ENCODE results near the gene PRDM1. TPM values are rescaled to one million over a fixed set of nuclear protein-coding genes. Genes with fewer than 3 reads are reported as not detected.

PRDM1 gene
- total and polyA plus RNA-seq, 3 experiments from 2014 or later: 79.8 to 90.7 (median 88.2) TPM

- Histone ChIP-seq H3K9me3 (ENCODE audit: low read length) (no peaks in the 10 kb centered on the region), H3K4me3 (ENCODE audit: low read length) (no peak overlapping the region), H3K36me3 (ENCODE audit: insufficient read depth, low read length) (no peaks in the 10 kb centered on the region), H3K27me3 (ENCODE audit: insufficient read depth, low read length, poor library complexity, severe bottlenecking) (no peaks in the 10 kb centered on the region), H3K4me1 (ENCODE audit: insufficient read depth, low read length) (peaks cover 46% of the 10 kb centered on the region), H3K27ac (ENCODE audit: low read depth, low read length) (no peak overlapping the region)
- POLR2A ChIA-PET: interaction anchor here (0.9 to 1.2 kb wide), 2 partner anchors 90 kb away, joined by 3 to 4 read pairs; no protein-coding TSS in a partner anchor
- Mint-ChIP-seq H3K27ac (peak overlapping the region; percentile 17 to 95 (median 79)), H3K9me3 (no peaks in the 10 kb centered on the region), H3K27me3 (peaks cover 0 to 1% of the 10 kb centered on the region in 2 donors), H3K4me3 (peak overlapping the region in 6 of 7 donors; percentile 17 to 71 (median 49)), H3K36me3 (peaks cover 0 to 4% (median 1%) of the 10 kb centered on the region in 3 donors), H3K4me1 (peaks cover 50 to 69% (median 64%) of the 10 kb centered on the region in 3 donors)
- CTCF ChIA-PET: interaction anchor here (1.2 to 2.1 kb wide), 4 partner anchors 10 to 141 kb away, joined by 4 to 7 read pairs (median 6); no protein-coding TSS in a partner anchor
- DNase-seq: no peak
Measured at GRCh38 chr6:106082735-106083398, 3.3 kb upstream of the PRDM1 start.

DNA sequence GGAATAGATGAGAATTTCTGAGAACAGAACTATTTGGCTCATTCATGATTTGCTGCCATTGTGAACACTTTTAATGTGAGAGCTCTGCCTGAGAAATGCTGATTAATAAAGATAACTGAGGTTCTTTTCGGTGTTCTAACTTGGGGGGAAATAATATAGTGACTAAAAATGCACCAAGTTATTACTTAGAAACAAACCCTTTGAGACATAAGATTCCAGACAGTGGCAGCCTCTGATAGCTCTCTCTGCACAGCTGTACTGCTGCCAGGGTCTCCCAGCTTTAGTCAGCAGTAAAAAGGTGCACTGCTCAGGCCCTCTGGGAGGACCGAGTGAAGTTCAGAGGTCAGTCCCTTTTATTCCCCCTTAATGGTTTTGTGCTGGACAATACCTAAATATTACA, 2.5 kb upstream of the PRDM1 start:
- Histone ChIP-seq H3K4me1 (ENCODE audit: insufficient read depth, low read length) (peaks cover 53% of the 10 kb centered on the region), H3K27me3 (ENCODE audit: insufficient read depth, low read length, poor library complexity, severe bottlenecking) (no peaks in the 10 kb centered on the region), H3K27ac (ENCODE audit: low read depth, low read length) (no peak overlapping the region), H3K4me3 (ENCODE audit: low read length) (no peak overlapping the region), H3K9me3 (ENCODE audit: low read length) (no peaks in the 10 kb centered on the region), H3K36me3 (ENCODE audit: insufficient read depth, low read length) (no peaks in the 10 kb centered on the region)
- ChIA-PET CTCF (interaction anchor here (1.2 to 2.1 kb wide), 5 partner anchors 9 to 652 kb away, joined by 4 to 8 read pairs (median 6); no protein-coding TSS in a partner anchor), POLR2A (interaction anchor here (0.9 to 1.2 kb wide), 3 partner anchors 8 to 91 kb away, joined by 3 to 4 read pairs (median 3); no protein-coding TSS in a partner anchor)
- H3K27ac Mint-ChIP-seq: peak overlapping the region; percentile 39 to 90 (median 78)
- DNase-seq: no peak
- peaks cover 57 to 76% (median 72%) of the 10 kb centered on the region in 3 donors for H3K4me1 Mint-ChIP-seq
- peaks cover 0 to 5% (median 1%) of the 10 kb centered on the region in 3 donors for H3K36me3 Mint-ChIP-seq
- peak overlapping the region; percentile 17 to 96 (median 35) for H3K4me3 Mint-ChIP-seq
- H3K9me3 Mint-ChIP-seq: no peaks in the 10 kb centered on the region
- peaks cover 0 to 4% of the 10 kb centered on the region in 2 donors for H3K27me3 Mint-ChIP-seq

DNA sequence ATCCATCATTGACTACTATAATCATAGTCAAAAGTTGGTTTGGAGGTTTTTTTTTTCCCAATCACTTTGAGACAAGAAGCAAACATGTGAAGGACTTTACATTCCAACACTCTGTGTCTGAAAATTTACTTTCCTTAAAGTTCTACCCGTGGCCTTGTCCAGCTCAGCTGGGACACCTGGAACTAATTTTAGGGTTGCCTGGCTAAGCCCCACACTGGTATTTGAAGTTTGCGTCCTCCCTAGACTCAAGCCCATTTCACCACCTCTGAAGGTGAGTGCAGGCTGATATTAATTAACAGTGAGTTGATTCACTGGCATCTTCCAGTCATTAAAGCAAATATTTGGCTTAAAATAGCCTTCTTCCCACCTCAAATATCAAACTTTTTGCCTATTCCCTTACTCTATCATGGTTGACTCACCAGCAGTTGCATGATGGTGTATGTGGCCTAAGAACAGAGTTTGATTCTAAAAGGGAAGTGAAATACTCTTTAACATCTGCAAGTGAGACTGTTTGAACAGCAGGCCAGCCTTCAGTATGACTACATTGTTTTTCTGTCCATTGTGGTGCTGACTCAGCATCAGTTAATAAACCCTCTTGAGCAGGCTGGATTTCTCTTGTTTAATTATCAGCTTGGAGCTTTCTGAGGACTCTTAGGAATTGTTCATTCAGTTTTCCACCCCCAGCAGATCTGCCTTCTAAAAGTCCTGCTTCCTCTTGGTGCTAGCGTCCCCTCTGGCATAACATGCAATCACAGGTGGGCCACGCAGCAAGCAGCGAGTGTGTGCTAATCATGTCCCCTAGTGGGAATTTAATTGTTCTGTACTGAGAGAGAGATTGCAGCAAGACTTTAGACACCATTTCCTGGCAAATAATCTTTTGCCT, 1.8 kb upstream of the PRDM1 start:
- H3K27ac Mint-ChIP-seq: peak overlapping the region; percentile 39 to 90 (median 72)
- peak overlapping the region; percentile 29 to 96 (median 56) for H3K4me3 Mint-ChIP-seq
- no peak overlapping the region for H3K27ac ChIP-seq (ENCODE audit: low read depth, low read length)
- H3K27me3 ChIP-seq (ENCODE audit: insufficient read depth, low read length, poor library complexity, severe bottlenecking): no peaks in the 10 kb centered on the region
- no peak overlapping the region for H3K4me3 ChIP-seq (ENCODE audit: low read length)
- peaks cover 57% of the 10 kb centered on the region for H3K4me1 ChIP-seq (ENCODE audit: insufficient read depth, low read length)
- ChIA-PET POLR2A (interaction anchor here (0.6 to 1.2 kb wide), 4 partner anchors 9 to 713 kb away, joined by 3 to 4 read pairs (median 3); no protein-coding TSS in a partner anchor), CTCF (interaction anchor here (1.2 to 2.1 kb wide), 5 partner anchors 8 to 652 kb away, joined by 4 to 8 read pairs (median 6); no protein-coding TSS in a partner anchor)
- DNase-seq: no peak
- H3K9me3 ChIP-seq (ENCODE audit: low read length): no peaks in the 10 kb centered on the region
- no peaks in the 10 kb centered on the region for H3K9me3 Mint-ChIP-seq
- H3K36me3 Mint-ChIP-seq: peaks cover 0 to 5% (median 1%) of the 10 kb centered on the region in 3 donors
- peaks cover 65 to 84% (median 79%) of the 10 kb centered on the region in 3 donors for H3K4me1 Mint-ChIP-seq
- H3K27me3 Mint-ChIP-seq: peaks cover 0 to 4% of the 10 kb centered on the region in 2 donors
- no peaks in the 10 kb centered on the region for H3K36me3 ChIP-seq (ENCODE audit: insufficient read depth, low read length)

GRCh38 chr6:106084989-106085691, 996 bp upstream of the PRDM1 start:
- H3K27ac ChIP-seq (ENCODE audit: low read depth, low read length): no peak overlapping the region
- no peaks in the 10 kb centered on the region for H3K27me3 ChIP-seq (ENCODE audit: insufficient read depth, low read length, poor library complexity, severe bottlenecking)
- H3K4me3 ChIP-seq (ENCODE audit: low read length): no peak overlapping the region
- no peaks in the 10 kb centered on the region for H3K9me3 ChIP-seq (ENCODE audit: low read length)
- peaks cover 0 to 5% (median 5%) of the 10 kb centered on the region in 3 donors for H3K36me3 Mint-ChIP-seq
- CTCF ChIA-PET: interaction anchor here (1.1 to 3.9 kb wide), 8 partner anchors 12 to 653 kb away, joined by 3 to 34 read pairs (median 7); no protein-coding TSS in a partner anchor
- H3K4me3 Mint-ChIP-seq: peak overlapping the region; percentile 90 to 97 (median 93)
- H3K9me3 Mint-ChIP-seq: no peaks in the 10 kb centered on the region
- peaks cover 73 to 89% (median 87%) of the 10 kb centered on the region in 3 donors for H3K4me1 Mint-ChIP-seq
- DNase-seq: no peak
- H3K36me3 ChIP-seq (ENCODE audit: insufficient read depth, low read length): no peaks in the 10 kb centered on the region
- POLR2A ChIA-PET: interaction anchor here (0.6 to 1.9 kb wide), 3 partner anchors 10 to 713 kb away, joined by 3 to 10 read pairs (median 8); no protein-coding TSS in a partner anchor
- H3K27ac Mint-ChIP-seq: peak overlapping the region; percentile 2 to 97 (median 86)
- H3K4me1 ChIP-seq (ENCODE audit: insufficient read depth, low read length): peaks cover 63% of the 10 kb centered on the region
- peaks cover 0 to 4% of the 10 kb centered on the region in 2 donors for H3K27me3 Mint-ChIP-seq

GRCh38 chr6:106085692-106085983, 498 bp upstream of the PRDM1 start:
- no peaks in the 10 kb centered on the region for H3K9me3 ChIP-seq (ENCODE audit: low read length)
- Mint-ChIP-seq H3K4me3 (peak overlapping the region; percentile 90 to 97 (median 93)), H3K27ac (peak overlapping the region; percentile 57 to 97 (median 86)), H3K36me3 (peaks cover 0 to 7% (median 5%) of the 10 kb centered on the region in 3 donors), H3K27me3 (peaks cover 0 to 4% of the 10 kb centered on the region in 2 donors), H3K4me1 (peaks cover 78 to 92% (median 92%) of the 10 kb centered on the region in 3 donors), H3K9me3 (no peaks in the 10 kb centered on the region)
- H3K4me3 ChIP-seq (ENCODE audit: low read length): peak overlapping the region; percentile 61
- ChIA-PET CTCF (interaction anchor here (1.1 to 3.9 kb wide), 10 partner anchors 11 to 654 kb away, joined by 3 to 34 read pairs (median 4); no protein-coding TSS in a partner anchor), POLR2A (interaction anchor here (0.6 to 1.9 kb wide), 7 partner anchors 10 to 632 kb away, joined by 3 to 10 read pairs (median 4); no protein-coding TSS in a partner anchor)
- DNase-seq: no peak
- H3K4me1 ChIP-seq (ENCODE audit: insufficient read depth, low read length): peaks cover 66% of the 10 kb centered on the region
- no peaks in the 10 kb centered on the region for H3K27me3 ChIP-seq (ENCODE audit: insufficient read depth, low read length, poor library complexity, severe bottlenecking)
- H3K27ac ChIP-seq (ENCODE audit: low read depth, low read length): no peak overlapping the region
- H3K36me3 ChIP-seq (ENCODE audit: insufficient read depth, low read length): no peaks in the 10 kb centered on the region

- ChIA-PET CTCF (interaction anchor here (0.7 to 3.9 kb wide), 14 partner anchors 10 to 655 kb away, joined by 3 to 34 read pairs (median 4); no protein-coding TSS in a partner anchor), POLR2A (interaction anchor here (0.6 to 1.9 kb wide), 7 partner anchors 9 to 633 kb away, joined by 3 to 10 read pairs (median 4); no protein-coding TSS in a partner anchor)
- Mint-ChIP-seq H3K9me3 (no peaks in the 10 kb centered on the region), H3K27me3 (peaks cover 0 to 4% of the 10 kb centered on the region in 2 donors), H3K4me3 (peak overlapping the region; percentile 90 to 97 (median 93)), H3K27ac (peak overlapping the region in 6 of 8 donors; percentile 18 to 93 (median 86)), H3K36me3 (peaks cover 0 to 7% (median 5%) of the 10 kb centered on the region in 3 donors), H3K4me1 (peaks cover 82 to 95% (median 93%) of the 10 kb centered on the region in 3 donors)
- no peak for DNase-seq
- Histone ChIP-seq H3K27ac (ENCODE audit: low read depth, low read length) (no peak overlapping the region), H3K36me3 (ENCODE audit: insufficient read depth, low read length) (no peaks in the 10 kb centered on the region), H3K27me3 (ENCODE audit: insufficient read depth, low read length, poor library complexity, severe bottlenecking) (no peaks in the 10 kb centered on the region), H3K9me3 (ENCODE audit: low read length) (no peaks in the 10 kb centered on the region), H3K4me3 (ENCODE audit: low read length) (peak overlapping the region; percentile 61), H3K4me1 (ENCODE audit: insufficient read depth, low read length) (peaks cover 66% of the 10 kb centered on the region)
Measured at GRCh38 chr6:106086814-106087175, 659 bp downstream of the PRDM1 start.

Data from CD8-positive, alpha-beta memory T cell (primary cell).